ENCODE results near the gene ITCH. TPM values are rescaled to one million over a fixed set of nuclear protein-coding genes. Genes with fewer than 3 reads are reported as not detected.
A peak's percentile ranks its signal among the peaks of the same experiment; 100 is the strongest.
"Not testable (repeated sequence)": the region's sequence is repeated elsewhere in the genome, so short reads cannot be mapped to it uniquely, and the experiment has no call there.

The ITCH gene
- total and polyA plus RNA-seq, 2 experiments from 2014 or later, result 31.0 to 47.7 TPM

DNA sequence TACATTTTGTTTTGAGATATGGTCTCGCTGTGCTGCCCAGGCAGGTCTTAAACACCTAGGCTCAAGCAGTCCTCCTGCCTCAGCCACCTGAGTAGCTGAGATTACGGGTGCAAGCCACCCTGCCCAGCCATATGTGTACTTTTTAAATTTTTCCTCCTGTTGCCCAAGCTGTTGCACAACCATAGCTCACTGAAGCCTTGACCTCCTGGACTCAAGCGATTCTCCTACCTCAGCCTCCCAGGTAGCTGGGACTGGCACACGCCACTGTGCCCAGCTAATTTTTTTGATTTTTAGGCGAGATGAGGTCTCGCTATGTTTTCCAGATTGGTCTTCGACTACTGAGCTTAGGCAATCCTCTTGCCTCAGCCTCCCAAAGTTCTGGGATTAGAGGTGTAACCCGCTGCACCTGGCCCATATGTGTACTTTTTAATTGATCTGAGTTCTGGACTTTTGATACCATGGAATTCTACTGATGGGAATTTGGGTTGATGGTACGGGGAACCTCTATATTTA, 44.9 kb downstream of the ITCH start:
- 87 to 88% methylated on average over 9 of the region's 9 CpGs for WGBS, 2 experiments (ENCODE audit: low coverage in 1 of 2, low lambda C conversion rate in 2 of 2, missing lambda C conversion rate in 2 of 2)
- Histone ChIP-seq H3K4me3 (no peak overlapping the region), H3K36me3 (ENCODE audit: low read depth) (peaks cover 33% of the 10 kb centered on the region), H3K9me2 (ENCODE audit: insufficient read depth) (no peaks in the 10 kb centered on the region), H3K79me2 (ENCODE audit: insufficient read depth) (peaks cover 100% of the 10 kb centered on the region), H3K4me2 (ENCODE audit: unreplicated experiment) (no peak overlapping the region), H3K4me1 (ENCODE audit: insufficient read depth) (peaks cover 35% of the 10 kb centered on the region), H3K27me3 (replicated peaks; ENCODE audit: insufficient read depth) (no peaks in the 10 kb centered on the region), H2AFZ (no peak overlapping the region), H4K20me1 (ENCODE audit: insufficient read depth) (0 out of 2 replicates have a peak, but pooled peaks cover 2% of the 10 kb centered on the region), H3K27ac (no peak overlapping the region), H3F3A (ENCODE audit: insufficient read depth) (peaks cover 35% of the 10 kb centered on the region), H3K9me3 (ENCODE audit: low read depth) (no peaks in the 10 kb centered on the region), H3K9ac (no peak overlapping the region)
- no peak for TF ChIP-seq EZH2phosphoT487 (IDR thresholded peaks at IDR 0.05; ENCODE audit: insufficient read depth, low read depth)
- TF ChIP-seq EZH2 (IDR thresholded peaks at IDR 0.05; ENCODE audit: insufficient read depth, poor library complexity, severe bottlenecking), result no peak
- DNase-seq, result no peak
- in situ Hi-C loops (cut with MboI), result no loop called here

DNA sequence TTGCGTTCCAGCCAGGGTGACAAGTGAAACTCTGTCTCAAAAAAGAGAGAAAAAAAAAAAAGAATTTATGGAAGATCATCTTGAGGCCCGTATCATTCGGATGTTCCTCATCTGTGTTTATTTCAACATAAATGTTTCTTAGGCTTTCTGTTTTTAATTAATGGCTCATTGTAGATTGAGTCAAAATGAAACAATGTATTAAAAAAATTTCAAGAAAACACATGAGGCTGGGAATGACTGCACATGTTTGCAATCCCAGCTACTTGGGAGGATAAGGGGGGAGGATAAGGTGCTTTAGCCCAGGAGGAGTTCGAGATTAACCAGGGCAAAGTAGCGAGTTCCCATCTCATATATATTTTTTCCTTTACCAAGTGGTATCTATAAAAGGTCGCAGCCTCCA, 47.3 kb downstream of the ITCH start:
- Histone ChIP-seq H3K27me3 (replicated peaks; ENCODE audit: insufficient read depth) (no peaks in the 10 kb centered on the region), H3K27ac (peak overlapping the region; percentile 45), H3K9me3 (ENCODE audit: low read depth) (no peaks in the 10 kb centered on the region), H3K9me2 (ENCODE audit: insufficient read depth) (no peaks in the 10 kb centered on the region), H3K4me3 (no peak overlapping the region), H2AFZ (no peak overlapping the region), H3F3A (ENCODE audit: insufficient read depth) (peaks cover 25% of the 10 kb centered on the region), H3K36me3 (ENCODE audit: low read depth) (peaks cover 52% of the 10 kb centered on the region), H4K20me1 (ENCODE audit: insufficient read depth) (no peaks in the 10 kb centered on the region), H3K4me1 (ENCODE audit: insufficient read depth) (peaks cover 24% of the 10 kb centered on the region), H3K4me2 (ENCODE audit: unreplicated experiment) (peak overlapping the region; percentile 40), H3K9ac (no peak overlapping the region; the same call in 1 of the 2 replicates), H3K79me2 (ENCODE audit: insufficient read depth) (peaks cover 100% of the 10 kb centered on the region)
- DNase-seq, result peak; percentile 80
- TF ChIP-seq EZH2phosphoT487 (IDR thresholded peaks at IDR 0.05; ENCODE audit: insufficient read depth, low read depth), result no peak
- no peak for TF ChIP-seq EZH2 (IDR thresholded peaks at IDR 0.05; ENCODE audit: insufficient read depth, poor library complexity, severe bottlenecking)
- WGBS, 2 experiments (ENCODE audit: low coverage in 1 of 2, low lambda C conversion rate in 2 of 2, missing lambda C conversion rate in 2 of 2), result 11% methylated on average over 6 of the region's 6 CpGs
- in situ Hi-C loops (cut with MboI), result no loop called here

DNA sequence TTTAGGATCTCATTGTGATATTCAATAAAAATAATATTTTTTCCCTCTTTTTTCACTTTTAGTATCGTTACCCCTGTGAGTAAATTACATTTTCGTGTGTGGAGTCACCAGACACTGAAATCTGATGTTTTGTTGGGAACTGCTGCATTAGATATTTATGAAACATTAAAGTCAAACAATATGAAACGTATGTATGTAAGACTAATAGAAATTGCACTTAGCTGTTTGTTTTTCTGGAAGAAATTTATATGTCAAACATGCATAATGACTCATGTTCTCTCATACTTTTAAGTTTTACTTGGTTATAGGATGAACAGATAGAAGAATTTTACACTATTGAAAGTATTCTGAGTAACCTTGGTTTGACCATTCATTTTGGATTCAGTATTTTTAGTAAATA, 49.4 kb downstream of the ITCH start:
- H3K4me1 ChIP-seq (ENCODE audit: insufficient read depth), result peaks cover 24% of the 10 kb centered on the region
- peaks cover 25% of the 10 kb centered on the region for H3F3A ChIP-seq (ENCODE audit: insufficient read depth)
- no peak overlapping the region for H2AFZ ChIP-seq
- WGBS, 2 experiments (ENCODE audit: low coverage in 1 of 2, low lambda C conversion rate in 2 of 2, missing lambda C conversion rate in 2 of 2), result 66 to 76% methylated on average over 3 of the region's 3 CpGs
- H4K20me1 ChIP-seq (ENCODE audit: insufficient read depth), result no peaks in the 10 kb centered on the region
- no peaks in the 10 kb centered on the region for H3K9me2 ChIP-seq (ENCODE audit: insufficient read depth)
- no peak overlapping the region for H3K27ac ChIP-seq
- H3K9me3 ChIP-seq (ENCODE audit: low read depth), result no peaks in the 10 kb centered on the region
- DNase-seq, result peak; percentile 33
- no peak overlapping the region for H3K4me3 ChIP-seq
- in situ Hi-C loops (cut with MboI), result no loop called here
- H3K27me3 ChIP-seq (replicated peaks; ENCODE audit: insufficient read depth), result no peaks in the 10 kb centered on the region
- peaks cover 100% of the 10 kb centered on the region for H3K79me2 ChIP-seq (ENCODE audit: insufficient read depth)
- TF ChIP-seq EZH2phosphoT487 (IDR thresholded peaks at IDR 0.05; ENCODE audit: insufficient read depth, low read depth) (no peak), EZH2 (IDR thresholded peaks at IDR 0.05; ENCODE audit: insufficient read depth, poor library complexity, severe bottlenecking) (no peak)
- H3K4me2 ChIP-seq (ENCODE audit: unreplicated experiment), result no peak overlapping the region
- H3K36me3 ChIP-seq (ENCODE audit: low read depth), result peaks cover 55% of the 10 kb centered on the region
- H3K9ac ChIP-seq, result no peak overlapping the region

DNA sequence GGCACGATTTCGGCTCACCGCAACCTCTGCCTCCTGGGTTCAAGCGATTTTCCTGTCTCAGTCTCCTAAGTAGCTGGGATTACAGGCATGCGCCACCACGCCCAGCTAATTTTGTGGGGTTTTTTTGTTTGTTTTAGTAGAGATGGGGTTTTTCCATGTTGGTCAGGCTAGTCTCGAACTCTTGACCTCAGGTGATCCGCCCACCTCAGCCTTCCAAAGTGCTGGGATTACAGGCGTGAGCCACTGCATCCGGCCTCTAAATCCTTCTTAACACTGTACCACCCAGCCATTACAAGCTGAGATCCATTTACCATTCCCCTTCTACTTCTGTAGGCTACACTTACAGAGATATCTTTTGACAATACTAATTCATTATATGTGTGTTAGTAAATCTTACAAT, 51.5 kb downstream of the ITCH start:
- H3K27ac ChIP-seq; H3K9me2 ChIP-seq (ENCODE audit: insufficient read depth); H3K9ac ChIP-seq; H3K4me3 ChIP-seq; DNase-seq; in situ Hi-C loops (cut with MboI); H3K9me3 ChIP-seq (ENCODE audit: low read depth); H3K27me3 ChIP-seq (replicated peaks; ENCODE audit: insufficient read depth); H4K20me1 ChIP-seq (ENCODE audit: insufficient read depth); H3K4me2 ChIP-seq (ENCODE audit: unreplicated experiment); H2AFZ ChIP-seq: not testable (repeated sequence)
- WGBS, 2 experiments (ENCODE audit: low coverage in 1 of 2, low lambda C conversion rate in 2 of 2, missing lambda C conversion rate in 2 of 2), result 92 to 93% methylated on average over 10 of the region's 10 CpGs
- Histone ChIP-seq H3K36me3 (ENCODE audit: low read depth) (peaks cover 56% of the 10 kb centered on the region), H3F3A (ENCODE audit: insufficient read depth) (peaks cover 15% of the 10 kb centered on the region; the same call in 1 of the 2 replicates), H3K79me2 (ENCODE audit: insufficient read depth) (peaks cover 99% of the 10 kb centered on the region), H3K4me1 (ENCODE audit: insufficient read depth) (peaks cover 24% of the 10 kb centered on the region)

DNA sequence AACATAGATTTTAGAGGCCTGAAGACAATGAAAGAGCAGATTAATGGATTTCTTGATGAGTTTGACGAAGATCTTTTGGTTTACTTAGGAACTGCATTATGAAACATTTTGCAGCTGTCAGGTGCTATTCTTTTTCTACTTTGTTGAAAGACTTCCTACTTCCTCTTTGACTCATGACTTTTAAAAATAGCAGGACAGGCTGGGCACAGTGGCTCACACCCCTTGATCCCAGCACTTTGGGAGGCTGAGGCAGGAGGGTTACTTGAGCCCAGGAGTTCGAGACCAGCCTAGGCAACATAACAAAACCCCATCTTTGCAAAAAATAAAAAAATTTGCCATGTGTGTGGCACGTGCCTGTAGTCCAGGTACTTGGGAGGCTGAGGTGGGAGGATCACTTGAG, 52.0 kb downstream of the ITCH start:
- Histone ChIP-seq H3K9me2 (ENCODE audit: insufficient read depth) (no peaks in the 10 kb centered on the region), H3K9me3 (ENCODE audit: low read depth) (no peaks in the 10 kb centered on the region), H3K4me2 (ENCODE audit: unreplicated experiment) (no peak overlapping the region), H3K4me3 (no peak overlapping the region), H3K79me2 (ENCODE audit: insufficient read depth) (peaks cover 99% of the 10 kb centered on the region), H3K27ac (no peak overlapping the region), H3K36me3 (ENCODE audit: low read depth) (peaks cover 56% of the 10 kb centered on the region), H4K20me1 (ENCODE audit: insufficient read depth) (no peaks in the 10 kb centered on the region), H3F3A (ENCODE audit: insufficient read depth) (peaks cover 14% of the 10 kb centered on the region; the same call in 1 of the 2 replicates), H3K4me1 (ENCODE audit: insufficient read depth) (peaks cover 24% of the 10 kb centered on the region), H3K9ac (no peak overlapping the region), H3K27me3 (replicated peaks; ENCODE audit: insufficient read depth) (no peaks in the 10 kb centered on the region), H2AFZ (no peak overlapping the region)
- DNase-seq, result no peak
- WGBS, 2 experiments (ENCODE audit: low coverage in 1 of 2, low lambda C conversion rate in 2 of 2, missing lambda C conversion rate in 2 of 2), result 95 to 96% methylated on average over 3 of the region's 3 CpGs
- in situ Hi-C loops (cut with MboI), result no loop called here
- TF ChIP-seq EZH2phosphoT487 (IDR thresholded peaks at IDR 0.05; ENCODE audit: insufficient read depth, low read depth) (no peak), EZH2 (IDR thresholded peaks at IDR 0.05; ENCODE audit: insufficient read depth, poor library complexity, severe bottlenecking) (no peak)
